GM18907 (cell line): ENCODE measurements around the gene OR8D4.
"Not testable (repeated sequence)": the region's sequence is repeated elsewhere in the genome, so short reads cannot be mapped to it uniquely, and the experiment has no call there.

ENCODE experiments used
- ATAC-seq: cut with Tn5 transposase; IDR thresholded peaks from one replicate; pipeline ENCODE4 v1.9.1; 2021; ENCODE audit warnings: mild to moderate bottlenecking, moderate library complexity; ENCODE audit not compliant: unreplicated experiment

Gene OR8D4

GRCh38 chr11:123901867-123902266 lies at the start of gene OR8D4:
TSS of gene OR8D4 (plus strand) at chr11:123902167. CDS start at chr11:123906432, 4,265 bp downstream.
- no peak for ATAC-seq

GRCh38 chr11:123852321-123852720 lies 49.6 kb upstream of the OR8D4 start:
- no peak for ATAC-seq

GRCh38 chr11:123853038-123853437 lies 48.9 kb upstream of the OR8D4 start:
- ATAC-seq, result no peak

- ATAC-seq, result no peak
Measured at GRCh38 chr11:123856444-123856843, 45.5 kb upstream of the OR8D4 start.

- ATAC-seq, result no peak
Measured at GRCh38 chr11:123859731-123860130, 42.2 kb upstream of the OR8D4 start.

GRCh38 chr11:123865293-123865692 lies 36.7 kb upstream of the OR8D4 start:
- not testable (repeated sequence) for ATAC-seq

- ATAC-seq, result not testable (repeated sequence)
Measured at GRCh38 chr11:123867795-123868194, 34.2 kb upstream of the OR8D4 start.

- ATAC-seq, result no peak
Measured at GRCh38 chr11:123880912-123881311, 21.1 kb upstream of the OR8D4 start.

GRCh38 chr11:123885570-123885969 lies 16.4 kb upstream of the OR8D4 start, which contains the start of gene TMEM225:
TSS of gene TMEM225 (minus strand) at chr11:123885670. CDS start at chr11:123885425, 245 bp downstream.
- ATAC-seq, result no peak

- ATAC-seq, result no peak
Measured at GRCh38 chr11:123892031-123892430, 9.9 kb upstream of the OR8D4 start.

- no peak for ATAC-seq
Measured at GRCh38 chr11:123899792-123900191, 2.2 kb upstream of the OR8D4 start.

GRCh38 chr11:123903932-123904331 lies 2.0 kb downstream of the OR8D4 start:
- ATAC-seq, result no peak

- ATAC-seq, result no peak
Measured at GRCh38 chr11:123904932-123905331, 3.0 kb downstream of the OR8D4 start.

GRCh38 chr11:123905826-123906225 lies 3.9 kb downstream of the OR8D4 start:
- no peak for ATAC-seq

GRCh38 chr11:123920943-123921342 lies 19.0 kb downstream of the OR8D4 start:
- no peak for ATAC-seq

GRCh38 chr11:123924027-123924426 lies 22.1 kb downstream of the OR8D4 start:
- no peak for ATAC-seq

GRCh38 chr11:123939317-123939716 lies 37.4 kb downstream of the OR8D4 start, which contains the start of gene OR4D5:
TSS of gene OR4D5 (plus strand) at chr11:123939617. CDS start at chr11:123939617, 0 bp downstream.
- no peak for ATAC-seq

- no peak for ATAC-seq
Measured at GRCh38 chr11:123942413-123942812, 40.4 kb downstream of the OR8D4 start.

- no peak for ATAC-seq
Measured at GRCh38 chr11:123943738-123944137, 41.8 kb downstream of the OR8D4 start, which contains the start of gene OR6T1. TSS of gene OR6T1 (minus strand) at chr11:123943838. CDS start at chr11:123943838, 0 bp downstream.

- no peak for ATAC-seq
Measured at GRCh38 chr11:123945132-123945531, 43.2 kb downstream of the OR8D4 start.

GRCh38 chr11:123956752-123957151 lies 54.8 kb downstream of the OR8D4 start:
- no peak for ATAC-seq
